ENCODE results near the gene ITGB5. TPM values are rescaled to one million over a fixed set of nuclear protein-coding genes. Genes with fewer than 3 reads are reported as not detected.

Gene ITGB5
- total RNA-seq, 1 donor from 2014 or later = 63.3 TPM

- no peak overlapping the region for H3K4me3 Mint-ChIP-seq
- peak overlapping the region; percentile 4 for H3K27ac Mint-ChIP-seq
- no peaks in the 10 kb centered on the region for H3K36me3 Mint-ChIP-seq
- TF ChIP-seq CTCF (IDR thresholded peaks at IDR 0.05; ENCODE audit: unreplicated experiment) = no peak
- no peaks in the 10 kb centered on the region for H3K9me3 Mint-ChIP-seq
- no peaks in the 10 kb centered on the region for H3K27me3 Mint-ChIP-seq (ENCODE audit: low read depth)
- peak in 1 of 2 experiments; percentile 58 for DNase-seq (ENCODE audit: low spot score in 2 of 2, unreplicated experiment in 2 of 2)
- peaks cover 62% of the 10 kb centered on the region for H3K4me1 Mint-ChIP-seq
These were observed 112.8 kb downstream of the ITGB5 start for GRCh38 chr3:124774327-124774718.

GRCh38 chr3:124773351-124774326, 113.5 kb downstream of the ITGB5 start:
- no peak for TF ChIP-seq CTCF (IDR thresholded peaks at IDR 0.05; ENCODE audit: unreplicated experiment)
- Mint-ChIP-seq H3K27me3 (ENCODE audit: low read depth) (no peaks in the 10 kb centered on the region), H3K27ac (peak overlapping the region; percentile 4), H3K36me3 (no peaks in the 10 kb centered on the region), H3K4me3 (no peak overlapping the region), H3K9me3 (no peaks in the 10 kb centered on the region), H3K4me1 (peaks cover 60% of the 10 kb centered on the region)
- DNase-seq (ENCODE audit: low spot score in 2 of 2, unreplicated experiment in 2 of 2) = no peak

- Mint-ChIP-seq H3K27me3 (ENCODE audit: low read depth) (no peaks in the 10 kb centered on the region), H3K36me3 (peaks cover 5% of the 10 kb centered on the region), H3K9me3 (no peaks in the 10 kb centered on the region), H3K4me1 (peaks cover 55% of the 10 kb centered on the region), H3K27ac (peak overlapping the region; percentile 96), H3K4me3 (peak overlapping the region; percentile 26)
- TF ChIP-seq CTCF (IDR thresholded peaks at IDR 0.05; ENCODE audit: unreplicated experiment) = no peak
- no peak for DNase-seq (ENCODE audit: low spot score in 2 of 2, unreplicated experiment in 2 of 2)
These were observed 114.9 kb downstream of the ITGB5 start for GRCh38 chr3:124772081-124772831.

- Mint-ChIP-seq H3K4me3 (no peak overlapping the region), H3K4me1 (peaks cover 54% of the 10 kb centered on the region), H3K9me3 (no peaks in the 10 kb centered on the region), H3K27me3 (ENCODE audit: low read depth) (no peaks in the 10 kb centered on the region), H3K36me3 (peaks cover 11% of the 10 kb centered on the region), H3K27ac (peak overlapping the region; percentile 57)
- TF ChIP-seq CTCF (IDR thresholded peaks at IDR 0.05; ENCODE audit: unreplicated experiment) = no peak
- no peak for DNase-seq (ENCODE audit: low spot score in 2 of 2, unreplicated experiment in 2 of 2)
These were observed 116.1 kb downstream of the ITGB5 start for GRCh38 chr3:124771083-124771445.

- Mint-ChIP-seq H3K4me3 (no peak overlapping the region), H3K4me1 (peaks cover 54% of the 10 kb centered on the region), H3K27me3 (ENCODE audit: low read depth) (no peaks in the 10 kb centered on the region), H3K27ac (peak overlapping the region; percentile 57), H3K9me3 (no peaks in the 10 kb centered on the region), H3K36me3 (peaks cover 17% of the 10 kb centered on the region)
- TF ChIP-seq CTCF (IDR thresholded peaks at IDR 0.05; ENCODE audit: unreplicated experiment) = no peak
- no peak for DNase-seq (ENCODE audit: low spot score in 2 of 2, unreplicated experiment in 2 of 2)
These were observed 116.7 kb downstream of the ITGB5 start for GRCh38 chr3:124770336-124771082.
